ENCODE data around the gene ABLIM2. TPM values are rescaled to one million over a fixed set of nuclear protein-coding genes. Genes with fewer than 3 reads are reported as not detected.

ABLIM2 gene
- total RNA-seq, 1 donor from 2014 or later = 11.3 TPM

DNA sequence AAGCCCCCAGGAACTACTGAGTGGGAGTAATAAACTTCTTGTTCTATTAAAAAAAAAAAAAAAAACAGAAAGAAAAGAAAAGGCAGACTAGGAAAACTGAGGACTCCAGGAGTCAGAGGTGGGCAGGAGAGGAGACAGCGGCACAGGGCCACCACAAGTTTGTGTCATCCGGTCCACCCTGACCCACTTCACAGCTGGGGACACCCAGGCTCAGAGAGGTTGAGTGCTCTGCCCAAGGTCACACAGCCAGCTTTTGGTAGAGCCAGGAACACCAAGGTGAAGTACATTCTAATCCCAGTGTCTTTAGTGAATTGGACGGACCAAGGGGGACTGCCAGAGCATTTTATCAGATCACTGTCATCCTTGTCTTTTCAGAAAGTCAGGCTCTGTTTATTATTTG, 16.4 kb upstream of the ABLIM2 start:
- no peak for DNase-seq (ENCODE audit: low spot score)

DNA sequence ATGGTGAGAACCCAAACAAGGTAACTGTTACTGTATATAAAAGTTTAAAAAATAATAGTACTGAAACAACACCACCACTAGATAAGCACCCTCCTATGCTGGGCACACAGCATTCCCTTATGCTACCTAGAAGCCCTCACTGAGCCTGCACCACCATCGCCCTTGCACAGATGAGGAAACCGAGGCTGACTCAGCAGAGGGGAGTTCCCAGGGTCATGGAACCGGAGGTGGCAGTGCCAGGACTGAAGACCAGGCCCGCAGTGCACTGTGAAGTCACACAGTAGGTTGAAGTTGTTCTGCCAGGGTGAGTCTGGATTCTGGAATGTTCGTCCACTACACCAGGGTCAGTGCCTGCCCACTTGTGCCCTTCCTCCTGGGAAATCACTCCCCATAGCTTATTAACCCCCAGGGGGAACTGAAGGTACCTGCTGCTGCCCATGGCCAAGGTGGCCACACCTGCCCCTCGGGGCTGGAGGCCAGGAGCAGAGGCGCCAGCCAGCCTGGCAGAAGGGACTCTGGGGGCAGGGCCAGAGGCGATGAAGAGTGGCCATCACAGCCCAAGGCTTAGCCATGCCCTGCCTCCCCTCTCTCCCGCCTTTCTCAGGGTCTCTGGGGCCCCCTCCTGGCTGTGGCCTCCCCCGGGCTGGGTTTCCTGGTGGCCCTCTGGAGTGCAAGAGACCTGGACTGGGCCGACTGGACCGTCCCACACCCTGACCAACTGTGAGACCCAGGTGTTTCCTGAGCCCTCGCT, 15.1 kb upstream of the ABLIM2 start:
- no peak for DNase-seq (ENCODE audit: low spot score)

DNA sequence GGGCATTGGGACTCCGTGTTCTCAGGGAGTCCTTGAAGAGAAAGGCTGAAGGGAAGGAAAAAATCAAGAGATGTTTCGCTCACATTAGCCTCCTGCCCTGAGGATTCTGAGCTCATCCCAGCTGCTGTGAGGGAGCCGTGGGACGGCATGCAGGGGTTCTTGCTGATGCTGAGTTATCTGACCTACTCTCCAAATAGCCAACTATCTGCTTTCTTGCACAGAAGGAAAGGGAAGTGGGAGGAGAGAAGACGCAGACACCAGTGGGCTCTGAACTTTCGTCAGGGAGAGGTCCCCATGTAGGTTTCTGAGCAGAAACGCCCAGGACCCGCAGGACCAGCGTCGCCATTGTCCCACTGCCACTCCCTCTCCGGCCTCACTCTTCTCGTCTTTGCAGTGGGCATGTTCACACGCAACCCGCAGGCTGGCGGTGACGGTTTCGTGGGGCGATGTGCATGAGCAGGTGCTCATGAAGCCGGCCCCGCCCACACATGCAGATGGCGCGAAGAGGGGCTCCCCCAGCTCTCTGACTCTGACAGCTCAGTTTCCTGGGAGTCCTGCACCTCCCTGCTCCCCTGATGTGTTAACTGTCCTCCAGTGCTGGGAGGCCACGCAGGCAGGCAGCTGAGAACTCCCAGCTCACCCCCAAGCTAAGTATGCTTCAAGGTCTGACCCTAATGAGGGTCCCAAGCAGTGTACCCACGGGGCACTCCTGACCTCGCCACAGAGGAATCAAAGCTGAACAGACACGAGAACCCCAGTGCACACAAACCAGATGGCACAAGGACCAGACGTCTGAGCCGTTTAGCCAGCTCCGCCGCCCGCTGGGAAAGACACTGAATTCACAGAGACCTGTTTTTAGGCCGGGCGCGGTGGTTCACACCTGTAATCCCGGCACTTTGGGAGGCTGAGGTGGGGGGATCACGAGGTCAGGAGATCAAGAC, 13.6 kb upstream of the ABLIM2 start:
- no peak for DNase-seq (ENCODE audit: low spot score)

GRCh38 chr4:8171266-8171665, 12.7 kb upstream of the ABLIM2 start:
- DNase-seq (ENCODE audit: low spot score) = no peak

DNA sequence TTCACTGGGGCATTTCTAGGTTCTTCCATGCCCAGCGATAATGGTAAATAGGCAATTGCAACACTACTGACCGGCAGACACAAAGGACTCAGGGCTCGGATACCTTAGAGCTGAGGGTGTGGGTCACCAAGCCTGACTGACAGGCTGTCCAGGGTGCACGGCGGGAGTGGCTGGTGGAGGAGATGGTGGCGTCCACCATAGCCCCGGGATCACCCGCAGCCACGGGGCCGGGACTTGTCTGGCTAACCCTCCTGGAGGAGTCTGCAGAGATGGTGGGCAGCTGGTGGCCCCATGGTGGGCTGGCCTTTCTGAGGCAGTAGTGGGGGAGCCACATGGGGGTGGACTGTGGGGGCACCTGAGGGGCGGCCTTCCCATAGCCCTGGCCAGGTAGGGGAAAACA, 11.7 kb upstream of the ABLIM2 start:
- DNase-seq (ENCODE audit: low spot score) = no peak

DNA sequence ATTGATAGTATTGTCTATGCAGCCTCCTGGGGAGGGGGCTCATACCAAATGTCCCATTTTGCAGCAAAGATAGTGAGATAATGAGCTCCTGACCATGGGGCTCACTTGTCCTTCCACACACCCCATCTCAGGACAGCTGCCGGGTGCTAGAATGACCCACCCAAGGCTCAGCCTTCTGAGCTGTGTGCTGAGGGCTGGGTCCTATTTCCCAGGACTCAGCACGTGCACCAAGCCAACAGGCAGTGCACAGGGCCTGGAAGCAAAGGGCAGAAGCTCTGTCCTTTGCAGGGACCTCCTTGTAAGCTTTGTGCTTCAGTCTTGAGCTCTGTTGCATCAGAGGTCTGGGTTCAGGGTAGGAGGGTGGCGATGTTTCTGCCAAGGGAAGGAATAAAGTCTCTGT, 11.2 kb upstream of the ABLIM2 start:
- DNase-seq (ENCODE audit: low spot score) = no peak

DNA sequence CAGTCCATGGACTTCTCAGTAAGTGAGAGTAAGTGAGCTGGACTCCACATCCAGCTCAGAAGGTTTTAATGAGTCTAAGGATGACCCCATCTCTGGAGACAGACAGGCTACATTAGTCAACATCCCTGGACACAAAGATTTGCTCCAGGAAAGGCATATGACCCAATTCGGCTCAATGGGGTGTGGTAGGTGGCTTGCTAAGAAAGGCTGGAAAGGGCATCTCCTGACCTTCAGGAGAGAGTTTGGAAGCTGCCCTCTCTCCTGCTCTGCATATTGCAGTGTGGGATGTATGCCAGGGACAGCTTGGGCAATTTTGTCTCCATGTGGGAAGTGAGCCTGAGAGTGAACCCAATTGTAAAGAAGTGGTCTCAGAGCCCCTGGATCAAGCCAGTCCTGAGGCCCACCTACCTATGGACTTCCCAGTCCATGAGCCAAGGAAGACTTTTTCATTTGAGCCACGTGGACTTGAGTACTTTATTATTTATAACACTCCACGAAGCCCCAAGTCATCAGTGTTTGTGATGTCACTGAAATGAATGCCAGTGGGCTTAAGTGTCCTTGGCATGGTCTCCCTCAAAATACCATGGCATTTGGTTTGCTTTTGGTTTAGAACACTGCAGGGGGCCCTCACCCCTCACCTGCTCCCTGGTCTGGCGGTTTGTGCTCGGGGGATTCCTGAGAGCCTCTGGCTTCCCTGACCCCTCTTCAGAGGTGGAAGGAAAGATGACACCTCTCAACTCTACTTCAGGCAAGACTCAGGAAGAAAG, 10.4 kb upstream of the ABLIM2 start:
- no peak for DNase-seq (ENCODE audit: low spot score)

- no peak for DNase-seq (ENCODE audit: low spot score)
These were observed 9.6 kb upstream of the ABLIM2 start for GRCh38 chr4:8168232-8168631.

DNA sequence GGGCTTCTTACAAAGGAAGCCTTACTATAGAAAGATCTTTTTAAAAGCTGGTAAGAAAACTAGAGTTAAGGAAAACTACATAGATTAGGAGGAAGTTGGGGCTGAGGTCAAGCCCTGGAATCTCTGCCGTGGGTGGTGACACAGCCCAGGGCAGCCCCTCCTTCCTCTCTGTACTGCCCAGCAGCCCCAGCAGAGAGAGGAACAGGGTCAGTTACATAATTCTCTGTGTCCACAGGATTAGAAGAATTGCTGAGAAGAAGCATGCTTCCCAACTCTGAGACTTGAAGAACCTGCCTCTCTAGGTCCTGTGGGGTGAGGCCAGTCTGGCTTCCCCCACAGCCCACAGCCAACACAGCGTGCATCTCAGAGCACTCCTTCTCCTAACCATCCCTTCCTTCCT, 9.2 kb upstream of the ABLIM2 start:
- no peak for DNase-seq (ENCODE audit: low spot score)

DNA sequence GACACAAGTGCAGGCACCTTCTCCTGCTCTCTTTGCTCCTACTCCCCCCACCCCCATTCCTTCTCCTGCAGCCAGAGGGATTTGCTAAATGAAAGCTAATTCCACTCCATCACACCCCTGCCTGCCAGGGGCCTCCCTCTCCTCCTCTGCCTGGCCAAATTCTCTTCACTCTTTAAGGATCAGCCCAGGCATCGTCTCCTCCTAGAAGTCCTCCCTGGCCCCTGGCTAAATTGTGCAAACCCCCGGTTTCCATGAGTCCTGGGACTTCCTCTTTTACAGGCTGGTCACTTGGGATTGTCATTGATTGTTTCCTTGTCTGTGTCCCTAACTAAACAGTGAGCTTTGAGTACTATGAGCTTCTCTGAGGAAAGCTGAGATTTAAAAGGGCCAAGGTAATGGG, 8.7 kb upstream of the ABLIM2 start:
- no peak for DNase-seq (ENCODE audit: low spot score)

- no peak for DNase-seq (ENCODE audit: low spot score)
These were observed 6.8 kb upstream of the ABLIM2 start for GRCh38 chr4:8165374-8165896.

GRCh38 chr4:8164687-8165086, 6.1 kb upstream of the ABLIM2 start:
- DNase-seq (ENCODE audit: low spot score) = no peak

DNA sequence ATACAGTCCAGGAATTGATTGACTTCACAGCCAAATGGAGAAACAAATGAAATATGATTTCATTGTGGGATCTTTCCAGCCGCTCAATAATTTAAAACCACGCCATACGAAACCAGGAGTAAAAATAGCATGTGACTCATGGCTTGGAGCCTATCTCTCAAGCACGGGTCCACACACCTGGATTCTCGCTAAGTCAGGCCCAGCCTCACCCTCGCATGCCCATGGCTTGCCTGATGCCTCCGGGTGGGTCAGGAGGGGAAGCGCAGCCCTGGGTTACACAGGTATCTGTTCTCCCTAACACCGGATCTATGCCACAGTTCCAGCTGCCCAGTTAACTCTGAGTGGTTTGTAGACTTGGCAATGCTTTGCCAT, 5.6 kb upstream of the ABLIM2 start:
- no peak for DNase-seq (ENCODE audit: low spot score)

- DNase-seq (ENCODE audit: low spot score) = no peak
These were observed 5.0 kb upstream of the ABLIM2 start for GRCh38 chr4:8163436-8164193.

GRCh38 chr4:8163026-8163425, 4.4 kb upstream of the ABLIM2 start:
- no peak for DNase-seq (ENCODE audit: low spot score)

GRCh38 chr4:8162625-8163024, 4.0 kb upstream of the ABLIM2 start:
- no peak for DNase-seq (ENCODE audit: low spot score)

GRCh38 chr4:8160572-8160971, 2.0 kb upstream of the ABLIM2 start:
- DNase-seq (ENCODE audit: low spot score) = peak; percentile 34

DNA sequence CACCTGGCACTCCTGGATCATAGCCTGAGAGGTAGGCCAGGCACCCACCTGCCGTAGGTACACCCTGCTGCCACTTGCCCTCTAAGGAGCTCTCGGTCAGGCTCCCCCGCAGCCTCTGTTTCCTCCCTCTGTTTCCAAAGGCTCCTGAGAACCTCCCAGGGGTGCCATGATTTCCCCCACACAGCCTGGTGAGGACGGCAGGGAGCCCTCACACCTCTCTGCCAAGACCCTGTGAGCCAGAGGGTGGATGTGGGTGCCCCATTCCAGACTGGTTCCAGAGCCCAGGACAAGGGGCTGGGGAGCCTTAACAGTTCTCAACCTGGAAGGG, 1.6 kb upstream of the ABLIM2 start:
- DNase-seq (ENCODE audit: low spot score) = no peak

- DNase-seq (ENCODE audit: low spot score) = no peak
These were observed 1.1 kb upstream of the ABLIM2 start for GRCh38 chr4:8159537-8160232.

DNA sequence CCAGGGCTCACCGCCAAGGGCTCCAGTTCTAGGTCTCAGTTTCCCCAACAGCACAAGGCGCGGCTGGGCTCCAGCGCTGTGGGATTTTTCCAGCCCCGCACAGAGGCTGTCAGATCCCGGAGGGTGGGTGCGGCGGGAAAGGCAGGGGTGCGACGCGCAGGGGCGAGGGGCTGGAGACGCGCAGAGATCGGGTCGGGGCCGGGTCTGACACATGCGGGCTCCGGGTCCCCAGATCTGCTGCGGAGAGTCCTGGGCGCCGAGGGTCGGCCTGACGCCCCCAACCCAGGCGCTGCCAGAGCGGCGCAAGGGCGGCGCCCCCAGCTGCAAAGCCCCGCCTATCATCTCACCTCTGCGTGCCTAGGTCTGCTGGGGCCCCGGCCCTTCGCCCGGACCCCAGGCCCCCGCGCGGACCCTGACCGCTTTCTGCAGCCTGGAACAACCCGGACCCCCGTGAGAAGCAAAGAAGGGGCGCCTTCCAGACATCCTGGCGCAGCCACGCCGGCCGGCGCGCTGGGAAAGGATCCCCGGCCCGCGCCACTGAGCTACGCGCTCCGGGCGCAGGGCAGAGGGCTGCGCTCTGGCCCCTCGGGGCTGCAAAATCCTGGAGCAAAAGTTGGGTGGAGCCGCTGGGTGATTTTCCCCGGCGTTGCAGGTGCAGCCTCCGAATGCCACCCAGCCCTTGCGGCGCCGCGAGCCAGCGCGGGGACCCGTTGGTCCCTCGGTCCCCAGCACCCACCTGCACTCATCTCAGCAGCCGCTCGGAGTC, 486 bp downstream of the ABLIM2 start:
- no peak for DNase-seq (ENCODE audit: low spot score)

Measured in mucosa of gallbladder (tissue), 1 donor.